UCSD-AML1 (cell line): ENCODE results near the gene CPA5.

Experiments used
- DNase-seq: peaks from one replicate; lab custom pipeline; 2025; ENCODE audit not compliant: unreplicated experiment; lab: John Stamatoyannopoulos, UW

Gene CPA5

GRCh38 chr7:130377178-130377577 lies 32.6 kb downstream of the CPA5 start:
- no peak for DNase-seq

DNA sequence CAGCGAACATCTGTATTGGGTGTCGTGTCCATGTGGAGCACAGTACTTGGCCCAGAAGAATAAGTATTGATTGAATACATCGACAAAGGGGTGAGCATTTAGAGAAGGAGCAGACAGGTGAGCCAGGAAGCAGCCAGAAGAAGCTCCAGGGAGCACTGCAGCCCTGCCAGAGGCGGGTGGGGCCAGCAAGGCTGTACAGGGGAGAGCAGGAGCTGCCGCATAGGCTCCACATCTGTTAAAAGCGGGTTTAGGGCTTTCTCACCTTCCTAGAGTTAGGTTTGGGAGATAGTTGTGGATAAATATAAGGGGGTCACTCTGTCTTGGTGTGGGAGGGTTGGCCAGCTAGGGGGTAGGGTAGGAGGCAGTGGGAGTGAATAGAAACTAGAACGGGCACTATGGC lies 34.4 kb downstream of the CPA5 start:
- no peak for DNase-seq

GRCh38 chr7:130379532-130379920 lies 34.9 kb downstream of the CPA5 start:
- no peak for DNase-seq

DNA sequence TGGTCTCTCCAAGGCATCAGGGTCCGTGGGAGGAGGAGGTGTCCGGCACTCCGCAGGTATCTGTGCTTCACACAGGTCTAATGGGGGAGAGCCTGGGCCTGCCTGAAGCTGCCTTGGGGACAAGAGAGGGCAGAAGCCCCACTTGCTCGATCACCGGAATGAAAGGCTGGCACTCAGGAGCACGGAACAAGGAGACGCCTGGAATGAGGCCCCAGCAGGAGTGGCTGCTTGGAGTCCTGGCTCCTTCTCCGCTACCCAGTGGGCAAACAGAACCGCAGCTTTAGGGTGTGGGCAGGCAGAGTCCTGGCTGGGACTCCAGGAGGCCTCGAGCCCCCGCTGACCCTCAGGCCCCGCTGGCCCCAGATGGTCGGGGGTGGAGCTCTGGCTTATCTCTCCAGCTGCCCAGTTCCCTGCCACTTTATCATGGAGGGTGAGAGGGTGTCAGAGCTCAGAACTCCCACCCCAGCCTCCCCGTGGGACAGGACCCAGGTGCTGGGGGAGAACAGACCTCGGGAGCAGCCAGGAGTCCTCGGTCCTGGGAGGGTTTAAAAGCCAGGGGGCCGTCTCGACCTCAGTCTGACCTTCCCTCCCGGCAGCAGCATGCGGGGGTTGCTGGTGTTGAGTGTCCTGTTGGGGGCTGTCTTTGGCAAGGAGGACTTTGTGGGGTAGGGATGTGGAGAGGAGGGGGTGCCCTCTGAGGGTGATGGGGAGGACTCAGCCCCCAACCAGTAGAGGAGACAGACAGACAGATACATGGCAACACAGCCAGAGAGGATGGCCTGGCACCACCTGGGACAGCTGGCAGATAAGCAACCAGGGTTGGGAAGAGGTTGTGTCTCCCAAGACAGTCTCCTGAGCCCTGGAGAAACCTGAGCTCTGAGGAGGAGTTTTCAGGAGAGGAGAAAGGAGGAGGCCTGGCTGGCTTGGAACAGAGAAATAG lies 35.6 kb downstream of the CPA5 start, which contains the start of gene CPA1:
Gene CPA1 (plus strand): TSS at position 574 of the 940 bp plus-strand sequence. CDS start 27 bp downstream, at position 601.
- no peak for DNase-seq

- no peak for DNase-seq
These were observed 36.3 kb downstream of the CPA5 start for GRCh38 chr7:130380861-130381455.

- no peak for DNase-seq
These were observed 37.1 kb downstream of the CPA5 start for GRCh38 chr7:130381468-130382312.

DNA sequence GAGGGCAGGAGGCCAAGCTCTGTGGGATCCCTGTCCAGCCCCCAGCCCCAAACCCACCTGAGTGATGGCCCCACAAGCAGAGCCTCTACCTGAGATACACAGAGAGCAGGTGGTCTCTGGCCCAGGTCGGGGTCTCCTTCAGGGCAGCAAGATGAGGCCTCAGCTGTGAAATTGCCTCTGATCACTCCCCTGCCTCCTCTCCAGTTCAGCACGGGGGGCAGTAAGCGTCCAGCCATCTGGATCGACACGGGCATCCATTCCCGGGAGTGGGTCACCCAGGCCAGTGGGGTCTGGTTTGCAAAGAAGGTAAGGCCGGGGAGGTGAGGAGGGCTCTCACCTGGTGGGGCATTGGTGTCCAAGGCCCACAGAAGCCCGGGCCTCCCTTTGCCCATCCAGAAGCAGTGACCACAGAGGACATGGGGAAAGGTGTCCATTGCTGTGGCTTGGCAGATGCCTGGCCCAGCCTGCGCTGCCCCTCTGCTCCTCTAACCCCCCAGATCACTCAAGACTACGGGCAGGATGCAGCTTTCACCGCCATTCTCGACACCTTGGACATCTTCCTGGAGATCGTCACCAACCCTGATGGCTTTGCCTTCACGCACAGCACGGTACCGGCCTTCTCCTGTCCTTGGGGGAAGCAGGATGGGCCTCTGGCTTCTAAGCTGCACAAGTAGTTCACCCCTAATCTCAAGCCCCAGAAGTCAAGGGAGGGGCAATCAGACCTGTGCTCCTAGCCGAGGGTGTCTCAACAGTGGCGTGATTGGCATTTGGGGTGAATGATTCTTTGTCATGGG lies 38.8 kb downstream of the CPA5 start:
- DNase-seq = no peak

DNA sequence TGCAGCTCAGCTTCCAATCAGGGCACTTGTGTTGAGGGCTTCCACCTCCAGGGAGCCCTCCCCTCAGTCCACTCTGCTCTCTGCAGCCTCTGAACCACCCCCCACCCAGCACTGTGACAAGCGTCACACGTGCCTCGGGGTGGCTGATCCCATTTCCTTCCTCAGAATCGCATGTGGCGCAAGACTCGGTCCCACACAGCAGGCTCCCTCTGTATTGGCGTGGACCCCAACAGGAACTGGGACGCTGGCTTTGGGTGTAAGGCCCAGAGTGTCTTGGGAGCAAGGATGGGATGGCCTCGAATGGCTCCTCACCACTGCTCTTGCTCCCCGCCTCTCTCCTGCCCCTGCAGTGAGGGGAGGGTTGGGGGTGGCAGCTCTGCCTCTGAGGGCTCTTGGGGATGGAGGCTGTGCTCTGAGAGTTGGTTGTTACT lies 39.8 kb downstream of the CPA5 start:
- DNase-seq = peak; percentile 15

DNA sequence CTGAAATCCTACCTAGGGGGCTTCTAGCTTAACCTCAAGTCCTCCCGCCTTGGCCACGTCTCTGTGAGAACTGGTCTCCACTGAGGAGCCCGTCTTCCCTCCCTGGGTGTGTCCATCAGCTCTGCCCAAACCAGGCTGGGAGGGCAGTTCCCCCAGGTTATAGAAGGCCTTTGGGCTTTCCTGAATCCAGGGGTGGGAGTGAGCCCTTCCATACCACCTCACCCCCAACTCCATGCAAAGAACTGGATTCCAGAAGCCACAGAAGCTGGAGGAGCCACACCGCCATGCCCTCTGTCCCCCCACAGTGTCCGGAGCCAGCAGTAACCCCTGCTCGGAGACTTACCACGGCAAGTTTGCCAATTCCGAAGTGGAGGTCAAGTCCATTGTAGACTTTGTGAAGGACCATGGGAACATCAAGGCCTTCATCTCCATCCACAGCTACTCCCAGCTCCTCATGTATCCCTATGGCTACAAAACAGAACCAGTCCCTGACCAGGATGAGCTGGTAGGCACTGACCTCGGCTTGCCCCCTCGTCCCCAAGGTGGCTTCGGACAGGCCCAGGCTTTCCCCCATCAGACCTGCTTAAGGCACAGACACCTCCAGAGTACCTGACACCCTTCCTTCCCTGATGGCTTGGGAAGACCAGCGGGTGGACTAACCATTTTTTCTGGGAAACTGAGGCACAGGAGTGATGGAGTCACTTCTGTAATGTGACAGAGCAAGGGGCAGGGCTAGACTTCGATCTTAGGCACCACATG lies 40.4 kb downstream of the CPA5 start:
- DNase-seq = no peak

- no peak for DNase-seq
These were observed 41.0 kb downstream of the CPA5 start for GRCh38 chr7:130385600-130386066.

- DNase-seq = no peak
These were observed 42.3 kb downstream of the CPA5 start for GRCh38 chr7:130386876-130387275.

DNA sequence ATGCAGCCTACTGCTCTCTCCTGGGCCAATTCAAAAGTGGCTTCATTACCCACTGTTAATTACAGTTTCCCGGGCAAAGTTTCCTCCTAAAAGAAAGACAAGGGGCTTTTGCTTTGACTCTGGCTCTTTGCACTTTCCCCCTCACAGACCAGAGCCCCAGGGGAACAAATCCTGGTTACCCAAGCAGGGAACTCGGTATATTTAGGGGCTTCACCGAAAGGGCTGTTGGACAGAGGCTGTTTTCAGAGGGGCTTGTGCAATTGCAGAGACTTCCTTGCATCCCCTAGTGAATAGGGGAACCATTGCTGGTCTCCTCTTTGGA lies 42.7 kb downstream of the CPA5 start:
- DNase-seq = no peak

DNA sequence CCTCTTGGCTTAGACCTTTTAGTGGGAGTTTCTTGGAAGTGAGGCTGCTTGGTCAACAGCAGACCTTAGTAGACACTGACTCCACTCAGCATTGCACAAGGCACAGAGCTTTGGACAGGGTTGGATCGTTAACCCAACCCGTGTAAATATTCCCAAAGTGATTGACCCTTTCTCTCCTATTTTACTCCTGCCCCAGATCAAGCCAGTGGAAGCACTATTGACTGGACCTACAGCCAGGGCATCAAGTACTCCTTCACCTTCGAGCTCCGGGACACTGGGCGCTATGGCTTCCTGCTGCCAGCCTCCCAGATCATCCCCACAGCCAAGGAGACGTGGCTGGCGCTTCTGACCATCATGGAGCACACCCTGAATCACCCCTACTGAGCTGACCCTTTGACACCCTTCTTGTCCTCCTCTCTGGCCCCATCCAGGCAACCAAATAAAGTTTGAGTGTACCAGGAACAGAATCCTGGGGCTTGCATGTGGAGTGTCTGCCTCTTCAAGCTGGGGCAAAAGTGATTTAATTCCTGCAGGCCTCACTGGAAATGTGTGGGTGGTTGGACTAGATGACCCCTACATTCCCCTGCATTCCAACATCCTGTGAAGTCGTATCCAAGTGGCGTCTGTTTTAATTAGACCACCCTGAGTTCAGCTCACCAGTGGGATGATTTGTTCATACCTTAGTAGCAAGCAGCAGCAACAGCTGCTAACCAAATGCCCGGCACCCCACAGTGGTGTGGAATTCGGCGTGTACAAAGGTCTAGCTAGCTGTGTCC lies 43.2 kb downstream of the CPA5 start:
- DNase-seq = no peak

DNA sequence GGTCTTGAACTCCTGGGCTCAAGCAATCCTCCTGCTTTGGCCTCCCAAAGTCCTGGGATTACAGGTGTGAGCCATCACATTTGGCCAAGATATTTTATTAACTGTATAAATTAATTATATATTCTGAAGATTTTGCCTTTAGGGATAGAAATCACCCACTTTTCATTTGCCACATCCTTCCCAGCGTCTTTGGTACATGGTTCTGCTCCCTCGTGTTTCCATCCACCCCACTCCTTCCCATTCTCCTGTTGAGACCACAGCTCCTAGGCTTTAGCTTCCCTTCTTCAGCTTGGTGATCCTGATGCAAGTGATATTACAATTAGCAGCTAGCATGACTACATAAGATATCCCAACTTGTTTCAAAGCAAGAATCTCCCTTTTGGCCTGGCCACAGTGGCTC lies 44.1 kb downstream of the CPA5 start:
- no peak for DNase-seq

DNA sequence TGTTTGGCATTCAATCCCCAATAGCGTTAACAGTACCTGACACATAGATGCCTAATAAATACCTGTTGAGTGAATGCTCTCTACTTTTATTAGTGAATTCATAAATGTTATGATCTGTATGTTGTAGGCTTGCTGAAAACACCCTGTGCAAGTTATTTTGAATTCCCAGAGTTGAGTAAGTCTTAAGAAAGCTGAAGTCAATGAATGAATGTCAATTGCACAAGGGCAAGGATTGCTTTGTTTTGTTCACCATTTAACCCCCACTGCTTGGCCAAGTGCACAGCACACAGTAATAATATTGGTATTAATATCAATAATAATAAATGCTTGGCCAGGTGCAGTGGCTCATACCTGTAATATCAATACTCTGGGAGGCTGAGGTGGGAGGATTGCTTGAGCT lies 45.9 kb downstream of the CPA5 start:
- no peak for DNase-seq

DNA sequence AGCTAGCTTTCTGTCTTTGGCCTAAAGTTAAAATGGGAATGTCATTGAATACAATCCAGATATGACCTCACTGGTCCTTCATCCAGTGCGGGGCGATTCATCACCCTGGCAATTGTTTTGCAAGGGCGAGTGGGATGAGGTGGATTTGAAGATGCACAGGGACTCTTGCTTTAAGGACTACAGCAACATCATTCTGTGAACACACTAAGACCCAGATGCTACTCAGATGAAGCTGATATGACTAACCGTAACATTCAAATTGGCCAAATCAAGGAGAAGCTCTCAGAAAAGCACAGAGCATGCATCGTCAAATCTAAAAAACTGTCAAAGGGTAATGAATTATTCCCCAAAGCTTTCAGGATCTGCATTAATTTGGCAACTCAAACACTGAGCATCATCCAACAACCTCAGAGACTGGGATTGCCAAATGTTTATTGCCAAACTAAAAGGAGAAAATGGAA lies 48.5 kb downstream of the CPA5 start:
- no peak for DNase-seq

DNA sequence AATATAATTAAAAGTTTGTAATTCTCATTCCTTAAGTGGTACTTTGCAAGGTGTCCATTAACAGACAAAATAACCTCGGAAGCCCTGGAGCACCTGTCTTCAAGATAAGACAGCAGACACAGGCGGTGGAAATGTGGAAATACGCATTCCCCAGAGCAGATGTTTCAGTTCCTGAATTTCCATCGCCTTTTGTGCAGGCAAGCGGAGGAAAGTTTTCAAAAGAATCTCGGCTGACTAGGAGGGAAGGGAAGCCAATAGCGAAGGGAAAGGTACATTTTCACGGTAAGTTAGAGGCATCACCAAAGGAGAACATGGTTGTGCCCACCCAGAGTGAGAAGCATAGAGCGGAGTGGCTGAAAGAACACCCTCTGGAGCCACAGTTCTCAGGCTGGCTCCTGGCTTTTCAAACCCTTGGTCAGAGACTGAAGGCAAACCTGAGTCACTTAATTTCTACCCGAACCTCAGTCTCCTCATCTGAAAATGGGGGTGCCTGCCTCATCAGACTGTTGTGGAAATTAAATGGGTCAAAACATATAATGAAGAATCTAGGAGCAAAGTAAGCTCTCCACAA lies 49.3 kb downstream of the CPA5 start:
- no peak for DNase-seq

DNA sequence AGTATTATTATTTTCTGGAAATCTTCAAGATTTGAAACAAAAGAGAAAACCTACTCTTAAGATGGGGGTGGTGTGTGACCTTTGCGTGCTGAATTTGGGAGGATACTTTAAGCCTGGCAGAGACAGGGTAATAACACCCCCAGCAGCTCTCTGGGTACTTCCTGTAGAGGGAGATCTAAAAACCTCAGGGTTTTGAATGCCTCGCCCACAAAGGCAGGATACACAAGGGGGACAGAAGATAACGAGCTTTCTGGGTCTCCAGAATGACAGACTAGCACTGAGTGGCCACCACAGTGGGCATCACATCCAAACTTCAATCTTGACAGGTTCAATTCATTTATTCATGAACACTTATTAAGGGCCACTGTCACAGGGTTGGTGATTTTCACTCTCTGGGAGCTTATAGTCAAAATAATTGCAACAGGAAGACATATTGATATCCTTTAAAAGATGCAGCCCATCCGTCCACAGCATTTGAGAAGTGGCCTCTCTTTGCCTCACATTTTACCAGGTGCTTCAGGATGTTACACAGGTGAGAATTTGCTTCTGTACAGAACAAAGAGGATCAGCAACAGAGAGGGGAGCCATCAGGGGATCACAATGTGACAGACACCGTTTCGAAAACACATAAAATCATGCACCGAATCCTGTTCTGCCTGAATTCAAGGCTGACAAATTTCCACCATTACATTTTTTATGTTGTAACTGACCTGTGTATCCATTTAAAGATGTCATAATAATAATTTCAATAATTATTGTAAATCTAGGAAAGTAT lies 50.0 kb downstream of the CPA5 start:
- peak; percentile 27 for DNase-seq
